Activated T-cell treated with anti-CD3 and anti-CD28 coated beads, Interleukin-2, amount 50 U/mL, for 4 hours (primary cell): ENCODE measurements around the gene CTDSPL2. TPM values are rescaled to one million over a fixed set of nuclear protein-coding genes. Genes with fewer than 3 reads are reported as not detected.

Experiments
- ATAC-seq, 2 donors: fragments of 200-7000 bp; cut with Tn5 transposase; one replicate each; pipeline ENCODE4 v1.10.0; 2021
- DNase-seq: peaks from one replicate; pipeline ENCODE4 v3.0.0-alpha.2; 2020
- H3K27me3 Mint-ChIP-seq: one replicate; pipeline ENCODE4 v1.8.0; 2021; ENCODE audit warnings: low read depth, mixed read lengths
- H3K36me3 Mint-ChIP-seq: one replicate; pipeline ENCODE4 v1.8.0; 2022; ENCODE audit warnings: mixed read lengths; ENCODE audit not compliant: insufficient read depth
- H3K4me1 Mint-ChIP-seq: one replicate; pipeline ENCODE4 v1.8.0; 2021; ENCODE audit warnings: low read depth, mixed read lengths
- H3K4me3 Mint-ChIP-seq: one replicate; pipeline ENCODE4 v1.8.0; 2021; ENCODE audit warnings: mild to moderate bottlenecking, moderate library complexity, mixed read lengths
- H3K9me3 Mint-ChIP-seq: one replicate; pipeline ENCODE4 v1.8.0; 2021; ENCODE audit warnings: mixed read lengths
- total RNA-seq, 3 donors: library from RNA; stranded (reverse); gene quantifications; one replicate each; pipeline ENCODE4 v1.2.1, GENCODE V29; 2021

CTDSPL2 gene
- total RNA-seq, 3 donors from 2014 or later = 46.8 to 52.3 (median 47.8) TPM

DNA sequence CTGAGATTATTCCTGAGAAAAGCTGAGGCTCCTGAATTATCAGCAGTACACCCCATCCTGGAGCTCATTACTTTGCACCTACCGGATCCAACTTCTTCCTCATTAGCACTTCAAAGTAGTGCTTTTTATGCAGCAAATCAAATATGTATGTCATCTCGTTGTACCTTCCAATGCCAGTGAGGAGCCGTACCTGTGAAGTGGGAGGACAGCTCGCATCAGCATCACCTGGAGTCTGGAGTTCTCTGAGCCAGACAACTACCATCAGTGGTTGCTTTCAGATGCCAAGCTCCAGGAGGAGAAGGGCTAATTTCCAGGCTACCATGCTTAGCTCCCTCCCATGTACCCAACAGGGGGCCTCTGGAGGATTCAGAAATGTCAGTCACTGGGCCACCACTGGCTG lies 141.9 kb downstream of the CTDSPL2 start:
- no peak for DNase-seq
- H3K36me3 Mint-ChIP-seq = peaks cover 28% of the 10 kb centered on the region
- no peaks in the 10 kb centered on the region for H3K9me3 Mint-ChIP-seq
- H3K4me3 Mint-ChIP-seq = no peak overlapping the region
- no peak for ATAC-seq
- no peaks in the 10 kb centered on the region for H3K27me3 Mint-ChIP-seq
- H3K4me1 Mint-ChIP-seq = no peaks in the 10 kb centered on the region

DNA sequence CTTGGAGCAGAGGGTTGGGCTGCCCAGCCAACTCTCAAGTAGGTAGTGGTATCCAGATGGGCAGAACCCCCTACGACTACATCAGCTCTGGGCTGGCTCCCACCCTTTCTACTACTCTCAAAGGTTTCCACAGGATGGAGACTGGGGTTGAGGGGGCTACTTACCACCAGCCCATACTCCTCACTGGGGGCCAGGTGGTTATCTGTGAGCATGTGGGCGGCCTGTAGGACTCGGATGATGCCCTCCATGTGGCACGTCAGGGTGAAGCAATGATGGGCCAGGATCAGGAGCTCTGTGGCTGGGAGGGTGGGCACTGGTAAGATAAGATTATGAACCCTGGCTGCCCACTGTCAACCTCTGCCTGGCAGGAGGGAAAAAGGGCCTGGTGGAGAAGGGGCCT lies 142.9 kb downstream of the CTDSPL2 start:
- no peak overlapping the region for H3K4me3 Mint-ChIP-seq
- H3K36me3 Mint-ChIP-seq = peaks cover 23% of the 10 kb centered on the region

DNA sequence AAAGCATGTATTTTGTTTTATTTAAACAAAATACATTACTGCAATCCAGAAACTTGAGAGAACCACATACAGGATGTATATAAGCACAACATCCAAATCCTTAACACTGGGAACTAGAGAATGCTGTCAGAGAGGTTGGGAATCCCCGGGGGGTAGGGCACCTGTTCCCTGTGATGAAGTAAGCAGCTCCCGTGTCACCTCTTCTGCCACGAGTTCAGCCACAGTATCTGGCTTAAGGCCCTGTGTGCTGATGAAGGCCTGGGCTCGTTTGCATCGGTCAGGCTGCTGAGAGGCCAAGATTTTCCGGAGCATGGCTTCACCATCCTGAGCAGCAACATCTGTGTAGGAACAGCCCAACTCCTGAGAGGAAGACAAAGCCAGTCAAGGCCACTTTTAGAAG lies 146.0 kb downstream of the CTDSPL2 start:
- DNase-seq = no peak
- no peaks in the 10 kb centered on the region for H3K27me3 Mint-ChIP-seq
- no peaks in the 10 kb centered on the region for H3K9me3 Mint-ChIP-seq
- peaks cover 2% of the 10 kb centered on the region for H3K4me1 Mint-ChIP-seq
- peaks cover 7% of the 10 kb centered on the region for H3K36me3 Mint-ChIP-seq
- H3K4me3 Mint-ChIP-seq = no peak overlapping the region
- ATAC-seq = no peak

More for the DNA sequence above, 142.9 kb downstream of the CTDSPL2 start:
- H3K9me3 Mint-ChIP-seq = no peaks in the 10 kb centered on the region
- DNase-seq = no peak
- H3K4me1 Mint-ChIP-seq = no peaks in the 10 kb centered on the region
- ATAC-seq = no peak
- H3K27me3 Mint-ChIP-seq = no peaks in the 10 kb centered on the region

DNA sequence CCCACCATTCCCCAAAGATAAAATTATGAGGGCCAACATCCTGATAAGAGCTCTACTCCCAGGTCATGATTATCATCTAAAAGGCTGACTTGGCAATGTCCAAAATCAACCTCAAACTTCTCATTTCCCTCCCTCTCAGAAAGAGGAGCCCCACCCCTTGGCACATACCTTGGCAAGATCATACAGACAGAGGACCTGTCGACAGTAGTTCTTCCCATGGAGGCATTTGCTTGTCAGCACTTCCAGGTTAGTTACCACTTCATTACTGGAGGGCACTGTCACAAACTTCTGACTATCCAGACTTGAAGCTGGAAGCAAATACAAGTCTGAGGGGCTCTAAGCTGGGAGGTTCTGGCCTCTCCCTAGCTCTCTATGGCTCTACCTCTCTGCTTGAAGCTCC lies 147.3 kb downstream of the CTDSPL2 start:
- H3K4me1 Mint-ChIP-seq = peaks cover 5% of the 10 kb centered on the region
- no peaks in the 10 kb centered on the region for H3K9me3 Mint-ChIP-seq
- H3K36me3 Mint-ChIP-seq = peaks cover 4% of the 10 kb centered on the region
- no peaks in the 10 kb centered on the region for H3K27me3 Mint-ChIP-seq
- DNase-seq (no peak), ATAC-seq (no peak)
- no peak overlapping the region for H3K4me3 Mint-ChIP-seq

Other genes with a start within 250 kb of the CTDSPL2 start
- gene FRMD5, start 232.4 kb upstream of the CTDSPL2 start, total RNA-seq = under 1 TPM in 2 of 3 donors, not detected in 1; 0.13 TPM
- 10 to 100 TPM; 40.2 to 45.3 (median 43.6) TPM for gene GOLM2, start 138.9 kb upstream of the CTDSPL2 start, total RNA-seq
- 100 to 1,000 TPM; 197 to 214 (median 201) TPM for gene EIF3J, start 109.5 kb downstream of the CTDSPL2 start, total RNA-seq
- 10 to 100 TPM; 36.9 to 37.3 (median 37.1) TPM for gene SPG11, start 236.0 kb downstream of the CTDSPL2 start, total RNA-seq